Measurements from ENCODE around the gene IL21R. TPM values are rescaled to one million over a fixed set of nuclear protein-coding genes. Genes with fewer than 3 reads are reported as not detected.

Gene IL21R
- total RNA-seq, 2 experiments from 2014 or later = 44.4 to 45.6 TPM

GRCh38 chr16:27500801-27501200 lies 98.8 kb downstream of the IL21R start:
- Mint-ChIP-seq H3K27ac (no peak overlapping the region), H3K4me1 (no peaks in the 10 kb centered on the region), H3K36me3 (ENCODE audit: low read depth) (peaks cover 49% of the 10 kb centered on the region), H3K9me3 (no peaks in the 10 kb centered on the region), H3K27me3 (no peaks in the 10 kb centered on the region), H3K4me3 (no peak overlapping the region)
- ChIA-PET POLR2A (interaction anchor here (0.6 kb wide), 1 partner anchor 200 kb away, joined by 3 read pairs; no protein-coding TSS in a partner anchor), CTCF (no interaction called here)
- DNase-seq = no peak

Other genes starting within 250 kb of the IL21R start
- gene KDM8, start 198.6 kb upstream of the IL21R start, total RNA-seq = 10 to 100 TPM; 22.5 to 25.0 TPM
- 100 to 1,000 TPM in 1 of 2 experiments, 10 to 100 TPM in 1; 95.8 to 106 TPM for gene NSMCE1, start 133.4 kb upstream of the IL21R start, total RNA-seq
- gene IL4R, start 88.2 kb upstream of the IL21R start, total RNA-seq = 100 to 1,000 TPM; 242 to 262 TPM
- 10 to 100 TPM; 51.9 to 52.9 TPM for gene GTF3C1, start 147.7 kb downstream of the IL21R start, total RNA-seq
- gene KATNIP, start 148.0 kb downstream of the IL21R start, total RNA-seq = 10 to 100 TPM; 17.1 to 18.7 TPM

All from activated CD4-positive, alpha-beta T cell treated with anti-CD3 and anti-CD28 coated beads, Interleukin-2, amount 10 ng/mL, durations not matched to agents 7 days and 5 days (primary cell).